Right lobe of liver (tissue), 6 donors: ENCODE measurements around the gene RBM15. TPM values are rescaled to one million over a fixed set of nuclear protein-coding genes. Genes with fewer than 3 reads are reported as not detected.

Experiments
- ATAC-seq, 4 donors: fragments of 200-7000 bp; cut with Tn5 transposase; one replicate each; pipeline ENCODE4 v1.9.1; 2020; ENCODE audit warnings: mild to moderate bottlenecking in 4 of 4, moderate library complexity in 4 of 4
- DNase-seq, 3 donors: peaks; one replicate each; pipeline ENCODE4 v3.0.0-alpha.2; 2020
- H3K27ac ChIP-seq, 3 donors: fragments of 200-600 bp; one replicate each; pipeline ENCODE4 v1.8.0; 2022
- H3K27me3 ChIP-seq, 2 donors: fragments of 200-600 bp; one replicate each; pipeline ENCODE4 v1.8.0; 2022
- H3K36me3 ChIP-seq, 4 donors: fragments of 200-600 bp; sonication (generic) in 1 of 4; one replicate each; pipeline versions ENCODE4 v1.5.1 to v1.8.0; 2017 to 2022; ENCODE audit warnings: control low read depth in 1 of 4
- H3K4me1 ChIP-seq, 4 donors: fragments of 200-600 bp; sonication (generic) in 1 of 4; one replicate each; pipeline versions ENCODE4 v1.5.1 to v1.8.0; 2017 to 2022; ENCODE audit warnings: control low read depth in 1 of 4
- H3K4me3 ChIP-seq, 3 donors: fragments of 200-600 bp; one replicate each; pipeline ENCODE4 v1.8.0; 2022
- H3K9me3 ChIP-seq, 4 donors: fragments of 200-600 bp; sonication (generic) in 1 of 4; one replicate each; pipeline versions ENCODE4 v1.5.1 to v1.8.0; 2017 to 2022; ENCODE audit warnings: control low read depth in 1 of 4
- CTCF ChIP-seq, 4 donors: fragments of 200-600 bp in 3 of 4; fragments of 450-650 bp in 1 of 4; IDR thresholded peaks; one replicate each; pipeline versions ENCODE4 v1.5.1 to v1.8.0; 2016 to 2022; ENCODE audit warnings: antibody characterized with exemption in 4 of 4, mild to moderate bottlenecking in 2 of 4
- POLR2A ChIP-seq: fragments of 450-650 bp; IDR thresholded peaks from one replicate; pipeline ENCODE4 v1.6.1; 2017; ENCODE audit warnings: antibody characterized with exemption, mild to moderate bottlenecking
- WGBS: methylation state at CpG from one replicate; pipeline ENCODE4 v1.1.6; 2018; ENCODE audit warnings: low coverage, low lambda C conversion rate; ENCODE audit not compliant: insufficient coverage; ENCODE audit errors: missing lambda C conversion rate; 5-methylcytosine and 5-hydroxymethylcytosine counted together
- intact Hi-C, 2 donors: fragments of 100-400 bp; cut with DNase I; formaldehyde crosslinking; loops; one replicate each; pipeline versions ENCODE4 v1.11.2 to v1.14.1; 2022
- total RNA-seq, 6 experiments: library from RNA; depleted of rRNA in 2 of 6; stranded (reverse); fragments of >200 nt in 2 of 6; fragmentation: NEBNext Ultra II Directional in 3 of 6; extraction: Animal tissue kit (Norgen Biotek cat#: 25700) in 3 of 6; gene quantifications; one replicate each; pipeline versions ENCODE4 v1.1.0 to v1.2.4, GENCODE V29; 2016 to 2023
- donor health status: DM: no; HTN: yes; CAD: no.
- donor health status: DM: no; HTN: no; CAD: no.
- donor health status: DM: no; HTN: no; CAD: no.
- donor health status: DM: no; HTN: yes; CAD: no.
- donor health status: DM: no; HTN: yes; CAD: no.

RBM15 gene
- total RNA-seq, 6 experiments from 2014 or later = 8.9 to 15.1 (median 12.2) TPM

DNA sequence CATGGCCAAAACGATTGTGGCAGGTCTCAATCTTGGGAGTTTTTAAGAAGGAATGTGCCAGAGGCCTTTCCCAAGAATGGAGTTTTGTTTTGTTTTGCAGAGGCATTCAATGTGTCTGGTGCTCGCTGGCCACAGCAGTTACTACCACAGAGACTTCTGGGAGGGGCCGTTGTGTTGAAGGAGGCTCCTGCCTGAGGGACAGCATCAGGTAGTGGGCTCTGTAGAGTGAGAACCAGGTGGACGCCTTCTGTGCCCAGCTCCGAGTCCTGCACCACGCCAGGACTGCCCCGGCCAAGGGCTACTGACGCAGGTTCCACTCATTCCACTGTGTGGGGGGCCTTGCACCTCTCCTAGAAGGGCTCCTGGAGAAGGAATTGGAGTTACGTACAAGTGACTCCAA lies 44.9 kb upstream of the RBM15 start:
- DNase-seq = no peak
- no peaks in the 10 kb centered on the region for H3K36me3 ChIP-seq

GRCh38 chr1:110298991-110299390 lies 40.2 kb upstream of the RBM15 start:
- no peak for ATAC-seq
- intact Hi-C loops = no loop called here

More for the DNA sequence above, 44.9 kb upstream of the RBM15 start:
- Histone ChIP-seq H3K4me3 (no peak overlapping the region), H3K27me3 (no peaks in the 10 kb centered on the region), H3K9me3 (no peaks in the 10 kb centered on the region), H3K27ac (no peak overlapping the region), H3K4me1 (no peaks in the 10 kb centered on the region)
- TF ChIP-seq CTCF (IDR thresholded peaks at IDR 0.05) (no peak), POLR2A (no peak)
- intact Hi-C loops = no loop called here
- WGBS = 72% methylated on average over 3 of the region's 9 CpGs
- no peak for ATAC-seq

GRCh38 chr1:110300412-110301085 lies 38.6 kb upstream of the RBM15 start:
- no peak for ATAC-seq
- TF ChIP-seq CTCF (IDR thresholded peaks at IDR 0.05) = no peak
- no peak for TF ChIP-seq POLR2A
- Histone ChIP-seq H3K27me3 (no peaks in the 10 kb centered on the region), H3K36me3 (no peaks in the 10 kb centered on the region), H3K9me3 (no peaks in the 10 kb centered on the region), H3K4me3 (no peak overlapping the region), H3K4me1 (no peaks in the 10 kb centered on the region), H3K27ac (no peak overlapping the region)
- DNase-seq = no peak
- 83% methylated on average over 1 of the region's 1 CpG for WGBS
- intact Hi-C loops = no loop called here

More at GRCh38 chr1:110298991-110299390, 40.2 kb upstream of the RBM15 start:
- DNase-seq = no peak
- Histone ChIP-seq H3K9me3 (no peaks in the 10 kb centered on the region), H3K4me3 (no peak overlapping the region), H3K4me1 (no peaks in the 10 kb centered on the region), H3K27ac (no peak overlapping the region), H3K27me3 (no peaks in the 10 kb centered on the region), H3K36me3 (no peaks in the 10 kb centered on the region)
- 71% methylated on average over 3 of the region's 4 CpGs for WGBS
- TF ChIP-seq POLR2A = no peak
- TF ChIP-seq CTCF (IDR thresholded peaks at IDR 0.05) = no peak

- DNase-seq (peak in 1 of 3 donors; percentile 16), ATAC-seq (no peak)
- intact Hi-C loops = no loop called here
- no peaks in the 10 kb centered on the region for H3K27me3 ChIP-seq
- no peak overlapping the region for H3K27ac ChIP-seq
- H3K9me3 ChIP-seq = no peaks in the 10 kb centered on the region
- WGBS = 80% methylated on average over 2 of the region's 3 CpGs
- no peaks in the 10 kb centered on the region for H3K36me3 ChIP-seq
- no peaks in the 10 kb centered on the region for H3K4me1 ChIP-seq
- H3K4me3 ChIP-seq = no peak overlapping the region
- TF ChIP-seq CTCF (IDR thresholded peaks at IDR 0.05) = no peak
- no peak for TF ChIP-seq POLR2A
Measured at GRCh38 chr1:110302836-110303235, 36.3 kb upstream of the RBM15 start.
